ENCODE measurements around the gene TMEM221. TPM values are rescaled to one million over a fixed set of nuclear protein-coding genes. Genes with fewer than 3 reads are reported as not detected.

TMEM221 gene
- total and polyA plus RNA-seq, 7 experiments from 2014 or later, result not detected

GRCh38 chr19:17450264-17451075 lies 2.0 kb upstream of the TMEM221 start:
- Histone ChIP-seq H3K36me3 (ENCODE audit: control insufficient read depth in 2 of 3, insufficient read depth in 3 of 3, low read length in 3 of 3) (no peaks in the 10 kb centered on the region), H3K4me1 (ENCODE audit: control insufficient read depth in 2 of 2, insufficient read depth in 2 of 2, low read length in 2 of 2) (no peaks in the 10 kb centered on the region), H3K9me3 (ENCODE audit: control insufficient read depth in 2 of 3, low read length in 3 of 3) (no peaks in the 10 kb centered on the region), H3K27me3 (ENCODE audit: control insufficient read depth in 2 of 2, insufficient read depth in 2 of 2, low read length in 2 of 2) (no peaks in the 10 kb centered on the region), H3K4me3 (ENCODE audit: low read length) (no peak overlapping the region), H3K27ac (ENCODE audit: low read depth, low read length) (no peak overlapping the region)
- Mint-ChIP-seq H3K4me3 (peak overlapping the region in 9 of 10 donors; percentile 22 to 71 (median 48)), H3K4me1 (peaks cover 0 to 20% (median 13%) of the 10 kb centered on the region in 7 donors), H3K9me3 (peaks cover 0 to 3% (median 0%) of the 10 kb centered on the region in 11 donors), H3K27me3 (peaks cover 5 to 41% (median 16%) of the 10 kb centered on the region in 5 donors), H3K36me3 (no peaks in the 10 kb centered on the region), H3K27ac (peak overlapping the region in 1 of 9 donors; percentile 44)
- ChIA-PET POLR2A (interaction anchor here (0.6 kb wide), 1 partner anchor 72 kb away, joined by 7 read pairs; no protein-coding TSS in a partner anchor), CTCF (interaction anchor here (0.6 to 1.4 kb wide), 3 partner anchors 15 to 106 kb away, joined by 3 to 4 read pairs (median 4); no protein-coding TSS in a partner anchor)
- intact Hi-C loops (cut with micrococcal nuclease), result no loop called here
- ATAC-seq, result no peak
- peak in 1 of 9 donors; percentile 32 for DNase-seq

GRCh38 chr19:17447704-17448130 lies 751 bp downstream of the TMEM221 start:
- CTCF ChIA-PET, result interaction anchor here (1.0 kb wide), 1 partner anchor 54 kb away, joined by 3 read pairs; the partner anchor contains the start of gene CCDC194
- Mint-ChIP-seq H3K4me3 (peak overlapping the region in 8 of 10 donors; percentile 16 to 64 (median 52)), H3K36me3 (no peaks in the 10 kb centered on the region), H3K4me1 (peaks cover 0 to 15% (median 9%) of the 10 kb centered on the region in 7 donors), H3K27me3 (peaks cover 0 to 24% (median 7%) of the 10 kb centered on the region in 5 donors), H3K9me3 (peaks cover 0 to 3% (median 0%) of the 10 kb centered on the region in 11 donors), H3K27ac (no peak overlapping the region)
- Histone ChIP-seq H3K36me3 (ENCODE audit: control insufficient read depth in 2 of 3, insufficient read depth in 3 of 3, low read length in 3 of 3) (no peaks in the 10 kb centered on the region), H3K4me3 (ENCODE audit: low read length) (no peak overlapping the region), H3K27ac (ENCODE audit: low read depth, low read length) (no peak overlapping the region), H3K27me3 (ENCODE audit: control insufficient read depth in 2 of 2, insufficient read depth in 2 of 2, low read length in 2 of 2) (no peaks in the 10 kb centered on the region), H3K4me1 (ENCODE audit: control insufficient read depth in 2 of 2, insufficient read depth in 2 of 2, low read length in 2 of 2) (no peaks in the 10 kb centered on the region), H3K9me3 (ENCODE audit: control insufficient read depth in 2 of 3, low read length in 3 of 3) (no peaks in the 10 kb centered on the region)
- ATAC-seq (no peak), DNase-seq (no peak)
- POLR2A ChIA-PET, result no interaction called here
- intact Hi-C loops (cut with micrococcal nuclease), result loop anchor here in 1 of 2 donors (1.0 kb wide), 1 partner anchor 52 kb away; no protein-coding TSS in a partner anchor

DNA sequence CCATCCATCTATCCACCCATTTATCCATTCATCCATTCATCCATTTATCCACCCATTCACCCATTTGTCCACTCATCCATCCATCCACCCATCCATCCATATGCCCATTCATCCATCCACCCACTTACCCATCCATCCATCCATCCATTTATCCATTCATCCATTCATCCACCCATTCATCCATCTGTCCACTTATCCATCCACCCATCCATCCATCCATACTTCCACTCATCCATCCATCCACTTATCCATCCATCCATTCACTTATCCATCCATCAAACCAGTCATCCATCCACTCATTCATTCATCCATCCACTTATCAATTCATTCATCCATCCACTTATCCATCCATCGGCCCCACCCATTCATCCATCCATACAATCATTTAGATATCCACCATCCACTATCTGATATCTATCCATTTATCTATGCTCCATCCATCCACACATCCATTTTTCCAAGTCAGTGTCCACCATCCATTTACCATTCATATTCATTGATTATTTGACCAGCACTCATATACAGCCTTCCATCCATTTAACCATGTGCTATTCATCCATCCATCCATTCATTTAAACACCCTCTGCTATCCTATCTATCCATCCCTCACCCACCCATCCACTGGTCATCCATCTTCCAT lies 2.8 kb downstream of the TMEM221 start:
- Mint-ChIP-seq H3K36me3 (no peaks in the 10 kb centered on the region), H3K4me3 (no peak overlapping the region), H3K9me3 (peaks cover 0 to 3% (median 0%) of the 10 kb centered on the region in 11 donors), H3K27ac (no peak overlapping the region), H3K4me1 (peaks cover 0 to 15% (median 9%) of the 10 kb centered on the region in 7 donors), H3K27me3 (peaks cover 0 to 19% (median 7%) of the 10 kb centered on the region in 5 donors)
- intact Hi-C loops (cut with micrococcal nuclease), result no loop called here
- H3K27ac ChIP-seq (ENCODE audit: low read depth, low read length), result no peak overlapping the region
- H3K4me3 ChIP-seq (ENCODE audit: low read length), result no peak overlapping the region
- H3K4me1 ChIP-seq (ENCODE audit: control insufficient read depth in 2 of 2, insufficient read depth in 2 of 2, low read length in 2 of 2), result no peaks in the 10 kb centered on the region
- DNase-seq, result no peak
- H3K27me3 ChIP-seq (ENCODE audit: control insufficient read depth in 2 of 2, insufficient read depth in 2 of 2, low read length in 2 of 2), result no peaks in the 10 kb centered on the region
- ATAC-seq, result no peak
- ChIA-PET POLR2A (no interaction called here), CTCF (interaction anchor here (1.8 kb wide), 1 partner anchor 20 kb away, joined by 5 read pairs; no protein-coding TSS in a partner anchor)
- peaks cover 0 to 3% (median 0%) of the 10 kb centered on the region in 3 experiments for H3K9me3 ChIP-seq (ENCODE audit: control insufficient read depth in 2 of 3, low read length in 3 of 3)
- no peaks in the 10 kb centered on the region for H3K36me3 ChIP-seq (ENCODE audit: control insufficient read depth in 2 of 3, insufficient read depth in 3 of 3, low read length in 3 of 3)

GRCh38 chr19:17441241-17442021 lies 7.0 kb downstream of the TMEM221 start:
- peaks cover 0 to 1% (median 0%) of the 10 kb centered on the region in 7 donors for H3K4me1 Mint-ChIP-seq
- H3K27me3 Mint-ChIP-seq, result no peaks in the 10 kb centered on the region
- H3K27ac Mint-ChIP-seq, result no peak overlapping the region
- Histone ChIP-seq H3K27me3 (ENCODE audit: control insufficient read depth in 2 of 2, insufficient read depth in 2 of 2, low read length in 2 of 2) (no peaks in the 10 kb centered on the region), H3K27ac (ENCODE audit: low read depth, low read length) (no peak overlapping the region), H3K4me3 (ENCODE audit: low read length) (no peak overlapping the region), H3K9me3 (ENCODE audit: control insufficient read depth in 2 of 3, low read length in 3 of 3) (peaks cover 0 to 3% (median 0%) of the 10 kb centered on the region in 3 experiments), H3K36me3 (ENCODE audit: control insufficient read depth in 2 of 3, insufficient read depth in 3 of 3, low read length in 3 of 3) (no peaks in the 10 kb centered on the region), H3K4me1 (ENCODE audit: control insufficient read depth in 2 of 2, insufficient read depth in 2 of 2, low read length in 2 of 2) (no peaks in the 10 kb centered on the region)
- DNase-seq (peak in 3 of 9 donors; percentile 14 to 35 (median 33)), ATAC-seq (peak; percentile 54)
- POLR2A ChIA-PET, result interaction anchor here (0.6 to 0.7 kb wide), 2 partner anchors 24 to 141 kb away, joined by 4 to 5 read pairs; no protein-coding TSS in a partner anchor
- H3K36me3 Mint-ChIP-seq, result no peaks in the 10 kb centered on the region
- H3K9me3 Mint-ChIP-seq, result peaks cover 0 to 3% (median 0%) of the 10 kb centered on the region in 11 donors
- intact Hi-C loops (cut with micrococcal nuclease), result loop anchor here in 1 of 2 donors (1.0 kb wide), 1 partner anchor 414 kb away; no protein-coding TSS in a partner anchor
- no peak overlapping the region for H3K4me3 Mint-ChIP-seq
- CTCF ChIA-PET, result interaction anchor here (0.5 to 0.7 kb wide), 4 partner anchors 26 to 354 kb away, joined by 3 read pairs; partner anchors contain the start of gene B3GNT3

- ChIA-PET POLR2A (interaction anchor here (0.6 kb wide), 1 partner anchor 20 kb away, joined by 3 read pairs; no protein-coding TSS in a partner anchor), CTCF (interaction anchor here (1.4 kb wide), 1 partner anchor 59 kb away, joined by 4 read pairs; no protein-coding TSS in a partner anchor)
- H3K27ac ChIP-seq (ENCODE audit: low read depth, low read length), result no peak overlapping the region
- H3K27me3 ChIP-seq (ENCODE audit: control insufficient read depth in 2 of 2, insufficient read depth in 2 of 2, low read length in 2 of 2), result no peaks in the 10 kb centered on the region
- intact Hi-C loops (cut with micrococcal nuclease), result no loop called here
- Mint-ChIP-seq H3K27ac (no peak overlapping the region), H3K4me3 (no peak overlapping the region), H3K27me3 (no peaks in the 10 kb centered on the region), H3K36me3 (no peaks in the 10 kb centered on the region), H3K9me3 (peaks cover 0 to 2% (median 0%) of the 10 kb centered on the region in 11 donors), H3K4me1 (peaks cover 0 to 1% (median 0%) of the 10 kb centered on the region in 7 donors)
- H3K4me1 ChIP-seq (ENCODE audit: control insufficient read depth in 2 of 2, insufficient read depth in 2 of 2, low read length in 2 of 2), result no peaks in the 10 kb centered on the region
- ATAC-seq (no peak), DNase-seq (no peak)
- H3K4me3 ChIP-seq (ENCODE audit: low read length), result no peak overlapping the region
- H3K9me3 ChIP-seq (ENCODE audit: control insufficient read depth in 2 of 3, low read length in 3 of 3), result peaks cover 0 to 3% (median 0%) of the 10 kb centered on the region in 3 experiments
- no peaks in the 10 kb centered on the region for H3K36me3 ChIP-seq (ENCODE audit: control insufficient read depth in 2 of 3, insufficient read depth in 3 of 3, low read length in 3 of 3)
Measured at GRCh38 chr19:17436874-17437267, 11.6 kb downstream of the TMEM221 start.

Data from naive thymus-derived CD4-positive, alpha-beta T cell (primary cell).